A172 (cell line): ENCODE data around the gene BCL7A. TPM values are rescaled to one million over a fixed set of nuclear protein-coding genes. Genes with fewer than 3 reads are reported as not detected.
A peak's percentile ranks its signal among the peaks of the same experiment; 100 is the strongest.
"Not testable (repeated sequence)": the region's sequence is repeated elsewhere in the genome, so short reads cannot be mapped to it uniquely, and the experiment has no call there.

ENCODE experiments used
- DNase-seq: peaks from one replicate; pipeline ENCODE4 v3.0.0-alpha.2; 2015; ENCODE audit warnings: low spot score
- total RNA-seq: library from RNA; depleted of rRNA; stranded (reverse); fragments of >200 nt; shearing (Covaris generic); gene quantifications from 2 replicates; pipeline ENCODE4 v1.2.3, GENCODE V29; 2014; rRNA removed

Gene BCL7A
- total RNA-seq, 1 experiment from 2014 or later = 7.6 TPM

DNA sequence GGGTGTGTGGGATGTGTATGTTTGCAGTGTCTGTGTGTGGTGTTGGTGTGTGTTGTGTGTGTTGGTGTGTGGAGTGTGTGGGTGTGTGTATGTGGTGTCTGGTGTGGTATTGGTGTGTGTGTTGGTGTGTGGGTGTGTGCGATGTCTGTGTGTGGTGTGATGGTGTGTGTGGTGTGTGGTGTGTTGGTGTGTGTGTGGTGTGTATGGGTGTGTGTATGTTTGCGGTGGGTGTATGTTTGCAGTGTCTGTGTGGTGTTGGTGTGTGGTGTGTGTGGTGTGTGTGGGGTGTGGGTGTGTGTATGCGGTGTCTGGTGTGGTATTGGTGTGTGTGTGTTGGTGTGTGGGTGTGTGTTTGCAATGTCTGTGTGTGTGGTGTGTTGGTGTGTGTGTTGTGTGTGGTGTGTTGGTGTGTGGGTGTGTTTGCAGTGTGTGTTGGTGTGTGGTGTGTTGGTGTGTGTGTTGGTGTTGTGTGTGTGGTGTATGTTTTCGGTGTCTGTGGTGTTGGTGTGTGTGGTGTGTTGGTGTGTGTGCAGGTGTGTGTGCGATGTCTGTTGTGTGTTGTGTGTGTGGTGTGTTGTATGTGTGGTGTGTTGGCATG, 72.6 kb downstream of the BCL7A start:
- no peak for DNase-seq

DNA sequence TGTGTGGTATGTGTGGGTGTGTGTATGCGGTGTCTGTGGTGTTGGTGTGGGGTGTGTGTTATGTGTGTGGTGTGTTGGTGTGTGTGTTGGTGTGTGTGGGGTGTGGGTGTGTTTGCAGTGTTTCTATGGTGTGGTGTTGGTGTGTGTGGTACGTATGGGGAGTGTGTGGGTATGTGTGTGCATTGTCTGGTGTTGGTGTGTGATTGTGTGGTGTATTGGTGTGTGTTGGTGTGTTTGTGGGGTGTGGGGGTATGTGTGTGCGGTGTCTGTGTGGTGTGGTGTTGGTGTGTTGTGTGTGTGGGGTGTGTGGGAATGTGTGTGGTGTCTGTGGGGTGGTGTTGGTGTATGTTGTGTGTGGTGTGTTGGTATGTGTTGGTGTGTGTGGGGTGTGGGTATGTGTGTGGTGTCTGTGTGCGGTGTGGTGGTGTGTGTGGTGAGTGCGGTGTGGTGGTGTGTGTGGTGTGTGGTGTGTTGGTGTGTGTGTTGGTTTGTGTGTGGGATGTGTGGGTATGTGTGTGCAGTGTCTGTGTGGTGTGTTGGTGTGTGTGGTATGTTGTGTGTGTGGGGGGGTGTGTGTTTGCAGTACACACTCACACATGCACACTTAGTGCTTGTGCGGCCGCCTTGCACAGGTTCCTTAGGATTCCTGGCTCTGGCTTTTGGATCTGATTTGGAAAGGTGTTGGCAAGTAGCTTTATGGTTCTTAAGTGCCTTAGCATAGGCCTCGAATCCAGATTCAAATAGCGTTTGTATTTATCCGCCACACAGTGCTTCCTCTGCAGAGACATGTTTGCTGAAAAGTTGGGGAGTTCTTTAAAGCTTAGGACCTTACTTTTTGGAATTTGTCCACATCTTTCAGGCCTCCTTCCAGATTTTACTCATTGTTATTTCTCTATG, 73.3 kb downstream of the BCL7A start:
- no peak for DNase-seq

DNA sequence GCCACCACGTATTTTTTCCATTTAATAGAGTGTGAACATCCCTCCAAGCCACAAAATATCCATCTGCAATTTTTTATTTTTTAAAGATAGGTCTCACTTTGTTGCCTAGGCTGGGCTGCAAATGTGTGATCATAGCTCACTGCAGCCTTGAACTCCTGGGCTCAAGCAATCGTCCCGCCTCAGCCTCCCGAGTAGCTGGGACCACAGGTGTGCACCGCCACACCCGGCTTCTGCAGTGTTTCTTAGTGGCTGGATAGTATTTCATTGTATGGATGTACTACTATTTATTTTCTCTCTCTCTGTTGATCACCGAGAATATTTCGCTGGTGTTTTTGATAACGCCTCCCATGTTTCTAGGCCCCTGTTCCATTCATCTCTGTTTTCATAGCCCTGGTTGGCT, 74.3 kb downstream of the BCL7A start:
- DNase-seq = no peak

DNA sequence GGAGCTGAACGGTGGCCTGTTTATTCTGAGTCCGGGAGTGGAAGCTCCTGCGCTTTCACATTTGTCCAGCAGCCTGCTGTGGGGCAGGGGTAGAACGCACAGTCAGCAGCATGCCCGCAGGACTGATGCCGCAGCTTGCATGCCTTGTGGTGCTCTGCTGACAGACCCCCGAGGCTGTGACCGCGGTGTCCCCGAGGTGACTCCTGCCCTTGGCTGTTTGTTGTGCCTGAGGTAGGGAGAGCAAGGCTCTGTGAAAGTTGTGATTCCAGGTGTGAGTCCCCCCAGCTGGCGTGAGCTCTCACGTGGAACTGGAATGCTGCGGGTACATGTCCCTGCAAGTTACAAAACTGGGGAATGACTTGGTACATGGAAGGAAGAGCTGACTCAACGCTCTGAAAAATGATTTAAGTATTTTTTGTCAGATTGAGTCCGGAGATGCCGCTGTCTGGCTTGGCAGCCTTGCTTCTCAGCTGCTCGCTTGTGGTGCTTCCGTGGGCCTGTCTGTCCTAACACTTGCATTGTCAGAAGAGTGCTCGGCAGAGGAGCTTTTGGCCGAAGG, 75.0 kb downstream of the BCL7A start:
- no peak for DNase-seq

DNA sequence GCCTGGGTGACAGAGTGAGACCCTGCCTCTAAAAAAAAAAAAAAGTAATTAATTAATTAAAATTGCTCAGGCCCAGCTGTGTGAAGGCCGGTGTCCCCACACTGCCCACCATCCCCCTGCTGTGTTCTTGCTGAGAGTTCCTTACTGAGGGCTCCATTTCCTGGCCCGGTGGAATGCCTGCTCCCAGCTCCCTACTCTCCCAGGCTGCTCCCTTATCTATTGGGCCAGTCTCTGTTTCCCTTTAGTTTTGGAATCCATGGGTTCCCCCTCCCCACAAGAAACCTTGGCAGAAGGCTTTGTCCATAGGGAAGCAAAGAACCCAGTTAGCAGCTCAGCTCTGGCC, 75.9 kb downstream of the BCL7A start:
- no peak for DNase-seq

DNA sequence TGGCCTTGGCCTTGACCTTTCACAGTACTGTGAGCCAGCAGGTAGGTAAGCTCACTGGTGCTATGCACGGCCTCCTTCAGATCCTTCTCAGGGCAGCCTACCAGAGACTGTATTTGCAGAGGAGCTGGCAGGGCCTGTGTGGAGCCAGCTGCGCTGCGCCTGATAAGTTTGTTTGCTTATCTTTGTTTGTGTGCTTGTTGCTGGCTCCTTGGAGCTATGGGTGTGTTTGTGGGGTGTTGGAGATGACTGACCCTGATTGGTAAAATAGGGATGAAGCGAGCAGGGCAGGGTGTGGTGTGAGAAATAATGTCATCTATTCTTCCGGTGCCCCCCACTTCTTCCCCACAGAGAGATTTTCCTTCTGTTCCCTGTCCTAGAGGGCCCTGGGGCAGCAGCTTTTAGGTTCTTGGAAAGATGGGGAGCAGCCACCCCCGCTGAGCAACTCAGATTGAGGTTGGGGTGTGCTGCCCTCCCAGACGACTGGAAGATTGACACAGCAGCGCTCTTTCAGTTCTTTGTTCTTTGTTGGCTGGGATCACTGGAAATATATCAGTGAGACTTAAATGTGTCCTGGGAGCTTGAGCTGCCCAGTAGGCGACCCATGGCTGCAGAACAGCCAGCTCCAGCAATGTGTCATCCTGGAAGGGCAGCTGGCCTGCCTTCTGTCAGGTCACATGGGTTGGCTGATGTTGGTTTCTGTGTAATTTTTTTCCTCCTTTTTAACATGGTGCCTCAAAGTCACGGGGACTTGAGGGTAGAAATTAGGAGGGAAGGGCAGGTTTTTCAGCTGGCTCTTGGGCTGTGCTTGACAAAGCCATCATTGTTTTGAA, 76.5 kb downstream of the BCL7A start:
- peak; percentile 69 for DNase-seq

DNA sequence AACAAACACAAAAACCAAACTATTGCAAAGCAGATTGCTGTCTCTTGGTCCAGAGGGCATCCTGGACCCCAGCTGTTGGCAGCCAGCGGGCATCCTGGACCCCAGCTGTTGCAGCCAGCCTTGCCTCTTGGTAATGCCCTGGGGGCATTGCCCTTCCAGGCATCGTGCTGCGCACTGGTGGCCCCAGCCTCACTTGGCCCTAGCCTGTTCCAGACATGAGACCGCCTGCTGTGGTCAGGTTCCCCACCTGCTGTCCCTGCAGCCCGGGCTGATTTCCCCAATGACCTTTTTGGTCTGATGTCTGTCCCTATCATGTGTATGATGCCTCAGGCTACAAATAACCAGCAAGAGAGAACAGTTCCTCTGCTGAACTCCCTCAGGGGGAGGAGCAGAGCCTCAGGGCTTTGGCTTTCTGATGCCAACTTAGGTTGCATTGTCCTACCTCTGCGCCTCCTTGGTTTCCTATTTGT, 77.6 kb downstream of the BCL7A start:
- no peak for DNase-seq

DNA sequence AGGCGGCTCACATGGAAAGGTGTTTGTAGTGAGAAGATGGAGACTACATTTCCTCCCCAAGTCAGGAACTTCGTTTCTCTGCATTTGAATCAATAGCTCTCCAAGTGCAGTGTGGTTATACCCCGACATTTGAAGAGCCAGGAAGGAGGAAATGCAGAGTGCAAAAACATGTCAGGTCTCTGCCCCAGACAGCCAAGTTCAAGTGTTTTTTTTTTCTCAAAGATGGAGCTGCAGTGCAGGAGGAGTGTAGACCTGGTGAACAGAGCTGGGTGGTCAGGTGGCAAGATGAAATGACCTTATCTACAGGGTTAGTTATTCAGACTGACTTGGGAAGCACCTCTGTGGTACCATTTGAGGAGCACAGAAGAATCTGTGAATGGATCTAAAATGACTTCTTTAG, 78.2 kb downstream of the BCL7A start:
- no peak for DNase-seq

DNA sequence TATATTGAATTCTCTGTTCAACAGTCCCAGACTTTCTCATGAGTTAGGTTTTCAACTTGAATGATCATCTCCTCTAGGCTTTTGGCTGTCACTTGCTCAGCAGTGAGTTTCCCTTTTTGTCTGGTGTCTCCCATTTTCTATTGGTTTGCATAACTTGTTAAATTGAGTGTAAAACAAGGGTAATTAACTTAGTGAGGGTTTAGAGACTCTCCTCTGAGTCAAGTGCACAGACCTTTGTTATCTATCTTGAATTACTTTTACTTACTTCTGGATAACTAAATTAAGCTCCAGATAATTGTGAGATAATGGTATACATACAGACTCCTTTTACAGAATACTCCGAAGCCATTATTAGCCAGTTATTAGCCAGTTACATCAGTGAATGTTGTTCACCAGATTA, 78.9 kb downstream of the BCL7A start:
- DNase-seq = no peak

DNA sequence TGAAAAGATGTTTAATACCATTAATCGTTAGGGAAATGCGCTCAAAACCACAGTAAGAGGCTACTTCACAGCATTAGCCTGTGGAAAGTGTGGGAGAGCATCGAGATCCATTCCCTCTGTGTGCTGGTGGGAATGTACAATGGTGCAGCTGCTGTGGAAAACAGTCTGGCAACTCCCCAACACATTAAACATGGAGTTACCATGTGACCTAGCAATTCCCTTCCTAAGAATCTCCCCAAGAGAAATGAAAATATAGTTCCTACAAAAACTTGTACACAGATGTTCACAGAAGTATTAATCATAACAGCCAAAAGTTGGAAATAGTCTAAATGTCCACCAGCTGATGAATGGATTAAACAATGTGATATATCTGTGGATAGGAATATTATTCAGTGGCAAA, 80.6 kb downstream of the BCL7A start:
- DNase-seq = no peak

DNA sequence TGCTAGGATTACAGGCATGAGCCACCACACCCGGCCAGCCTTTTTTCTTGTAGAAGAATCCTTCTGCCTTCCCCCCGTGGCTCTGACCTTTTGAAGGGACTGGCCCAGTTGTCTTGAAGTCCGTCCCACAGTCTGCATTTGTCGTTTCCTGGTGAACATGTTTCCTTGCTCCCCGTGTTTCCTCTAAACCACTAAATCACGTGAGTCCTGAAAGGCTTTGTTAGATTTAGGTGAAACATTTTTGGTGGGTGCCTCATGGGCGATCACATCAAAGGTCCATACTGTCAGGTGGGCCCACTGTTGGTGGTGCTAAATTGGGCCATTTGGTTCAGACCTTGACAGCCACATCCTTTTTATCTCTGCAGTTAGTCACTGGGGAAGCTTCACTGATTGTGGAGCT, 83.2 kb downstream of the BCL7A start:
- no peak for DNase-seq

DNA sequence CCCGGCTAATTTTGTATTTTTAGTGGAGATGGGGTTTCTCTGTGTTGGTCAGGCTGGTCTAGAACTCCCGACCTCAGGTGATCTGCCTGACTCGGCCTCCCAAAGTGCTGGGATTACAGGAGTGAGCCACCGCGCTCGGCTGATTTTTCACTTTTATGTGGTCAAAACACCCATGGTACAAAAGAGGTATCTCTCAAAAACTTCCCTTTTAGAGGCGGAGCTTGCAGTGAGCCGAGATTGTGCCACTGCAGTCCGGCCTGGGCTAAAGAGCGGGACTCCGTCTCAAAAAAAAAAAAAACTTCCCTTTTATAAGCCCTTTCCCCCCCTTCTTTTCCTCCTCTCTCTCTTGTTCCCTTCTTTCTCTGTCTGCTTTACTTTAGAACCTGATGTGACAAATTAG, 83.8 kb downstream of the BCL7A start:
- DNase-seq = not testable (repeated sequence)

DNA sequence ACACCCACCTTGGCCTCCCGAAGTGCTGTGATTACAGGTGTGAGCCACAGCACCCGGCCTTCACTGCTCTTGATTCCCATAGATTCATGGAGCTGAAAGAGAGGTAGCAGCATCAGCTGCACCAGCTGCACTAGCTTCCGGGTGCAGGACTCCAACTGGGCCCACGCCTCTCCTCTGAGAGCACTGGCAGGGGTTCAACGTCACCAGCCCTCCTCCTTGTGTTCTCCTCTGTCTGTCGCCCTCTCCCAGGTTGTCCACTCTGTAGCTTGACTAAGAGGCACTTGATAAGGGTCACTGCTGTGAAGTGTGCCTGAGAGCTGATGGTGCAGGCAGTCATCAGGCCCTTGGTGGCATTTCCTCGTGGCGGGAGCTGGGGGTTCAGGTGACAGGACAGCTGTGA, 85.2 kb downstream of the BCL7A start:
- DNase-seq = peak; percentile 63

DNA sequence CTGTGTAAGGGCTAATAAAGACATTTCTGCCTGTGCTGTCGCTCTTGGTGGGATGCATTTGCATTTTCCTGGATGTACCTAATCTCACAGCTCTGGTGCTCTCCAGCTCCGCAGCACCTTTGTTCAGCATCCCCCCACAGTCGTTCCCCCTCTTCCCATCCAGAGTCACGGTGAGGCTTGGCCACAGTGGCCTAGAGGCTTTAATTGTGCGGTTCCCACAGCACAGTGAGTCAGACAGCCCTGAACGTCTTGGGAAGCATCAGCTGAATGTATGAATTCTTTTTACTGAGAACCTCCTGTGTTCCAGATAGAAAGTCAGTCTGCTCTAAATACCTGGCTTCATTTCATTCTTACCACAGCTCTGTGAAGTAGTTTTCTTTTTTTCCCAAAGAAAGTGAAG, 85.6 kb downstream of the BCL7A start:
- peak; percentile 78 for DNase-seq

DNA sequence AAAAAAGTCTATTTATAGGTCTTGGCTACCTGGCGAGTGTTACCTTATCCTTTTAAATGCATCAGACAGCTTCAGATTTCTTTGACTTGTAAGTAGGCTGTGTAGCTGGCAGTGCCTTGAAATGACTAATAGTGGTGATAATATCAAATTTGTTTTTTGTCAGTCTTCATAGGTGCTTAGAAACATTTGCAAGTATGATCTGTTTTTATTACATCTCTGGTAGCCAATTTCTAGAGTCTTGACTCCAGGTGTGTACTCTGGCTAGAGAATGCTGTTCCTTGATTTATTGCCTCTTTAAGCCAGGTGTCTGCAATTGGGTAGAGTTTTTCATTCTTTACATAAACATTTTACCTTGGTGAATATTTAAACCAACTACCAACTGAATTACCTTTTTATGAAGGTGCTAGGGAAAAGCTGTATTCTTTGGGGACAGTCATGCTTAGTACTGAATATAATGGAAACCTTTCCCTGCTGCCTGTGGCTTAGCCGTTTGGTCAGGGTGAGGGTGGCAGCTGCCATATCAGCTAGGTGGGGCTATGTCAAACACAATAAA, 89.5 kb downstream of the BCL7A start:
- DNase-seq = no peak

Other genes with a start within 250 kb of the BCL7A start
- 1.8 and 2.7 TPM in 2 replicates for gene RHOF, start 228.2 kb upstream of the BCL7A start, total RNA-seq
- 1.9 and 2.4 TPM in 2 replicates for gene SETD1B, start 217.9 kb upstream of the BCL7A start, total RNA-seq
- gene HPD, start 163.0 kb upstream of the BCL7A start, total RNA-seq = 0.12 and 1.2 TPM in 2 replicates
- gene PSMD9, start 133.1 kb upstream of the BCL7A start, total RNA-seq = 93.2 and 143 TPM in 2 replicates
- 1.3 and 3.8 TPM in 2 replicates for gene CFAP251, start 103.3 kb upstream of the BCL7A start, total RNA-seq
- 5.4 and 10.1 TPM in 2 replicates for gene MLXIP, start 56.9 kb downstream of the BCL7A start, total RNA-seq
- not detected in 2 replicates for gene IL31, start 152.3 kb downstream of the BCL7A start, total RNA-seq
- gene LRRC43, start 161.2 kb downstream of the BCL7A start, total RNA-seq = not detected in 2 replicates
- 0.22 and 3.7 TPM in 2 replicates for gene B3GNT4, start 181.8 kb downstream of the BCL7A start, total RNA-seq
- 73.7 and 90.8 TPM in 2 replicates for gene DIABLO, start 204.2 kb downstream of the BCL7A start, total RNA-seq
- 28.0 and 33.1 TPM in 2 replicates for gene VPS33A, start 244.6 kb downstream of the BCL7A start, total RNA-seq